ENCODE results near the gene SLC22A13.

DNA sequence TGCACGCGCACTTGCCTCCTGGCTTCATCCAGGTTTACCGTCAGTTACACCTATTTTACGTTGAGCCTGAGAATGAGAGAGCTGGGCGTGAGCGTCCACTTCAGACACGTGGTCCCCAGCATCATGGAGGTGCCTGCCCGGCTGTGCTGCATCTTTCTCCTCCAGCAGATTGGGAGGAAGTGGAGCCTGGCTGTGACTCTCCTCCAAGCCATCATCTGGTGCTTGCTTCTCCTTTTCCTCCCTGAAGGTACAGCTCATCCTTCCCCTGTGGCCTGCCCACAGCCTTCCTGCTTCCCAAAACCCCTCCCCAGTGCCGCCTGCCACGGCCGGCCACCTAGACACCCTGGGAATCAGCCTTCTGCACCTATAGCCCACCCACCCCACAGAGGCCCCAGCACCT is 48.1 kb downstream of the SLC22A13 start:
- TF ChIP-seq POLR2AphosphoS5 (IDR thresholded peaks at IDR 0.05; ENCODE audit: low read depth) (no peak), EZH2 (IDR thresholded peaks at IDR 0.05; ENCODE audit: low read depth, unreplicated experiment) (no peak), NANOG (IDR thresholded peaks at IDR 0.05; ENCODE audit: borderline replicate concordance) (no peak), ZNF331 (CRISPR knock-in tag; IDR thresholded peaks at IDR 0.05; ENCODE audit: low read depth) (no peak), EZH2phosphoT487 (IDR thresholded peaks at IDR 0.05; ENCODE audit: unreplicated experiment) (no peak), JUNB (IDR thresholded peaks at IDR 0.05; ENCODE audit: unreplicated experiment) (no peak), CREB1 (CRISPR knock-in tag; IDR thresholded peaks at IDR 0.05; ENCODE audit: low read depth) (no peak), ZNF114 (CRISPR knock-in tag; IDR thresholded peaks at IDR 0.05) (no peak)
- TF ChIP-seq, protein P1, sequence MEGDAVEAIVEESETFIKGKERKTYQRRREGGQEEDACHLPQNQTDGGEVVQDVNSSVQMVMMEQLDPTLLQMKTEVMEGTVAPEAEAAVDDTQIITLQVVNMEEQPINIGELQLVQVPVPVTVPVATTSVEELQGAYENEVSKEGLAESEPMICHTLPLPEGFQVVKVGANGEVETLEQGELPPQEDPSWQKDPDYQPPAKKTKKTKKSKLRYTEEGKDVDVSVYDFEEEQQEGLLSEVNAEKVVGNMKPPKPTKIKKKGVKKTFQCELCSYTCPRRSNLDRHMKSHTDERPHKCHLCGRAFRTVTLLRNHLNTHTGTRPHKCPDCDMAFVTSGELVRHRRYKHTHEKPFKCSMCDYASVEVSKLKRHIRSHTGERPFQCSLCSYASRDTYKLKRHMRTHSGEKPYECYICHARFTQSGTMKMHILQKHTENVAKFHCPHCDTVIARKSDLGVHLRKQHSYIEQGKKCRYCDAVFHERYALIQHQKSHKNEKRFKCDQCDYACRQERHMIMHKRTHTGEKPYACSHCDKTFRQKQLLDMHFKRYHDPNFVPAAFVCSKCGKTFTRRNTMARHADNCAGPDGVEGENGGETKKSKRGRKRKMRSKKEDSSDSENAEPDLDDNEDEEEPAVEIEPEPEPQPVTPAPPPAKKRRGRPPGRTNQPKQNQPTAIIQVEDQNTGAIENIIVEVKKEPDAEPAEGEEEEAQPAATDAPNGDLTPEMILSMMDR (conservative IDR thresholded peaks at IDR 0.05; ENCODE audit: low read depth in 2 of 2), result no peak
- TF ChIP-seq, protein P2, sequence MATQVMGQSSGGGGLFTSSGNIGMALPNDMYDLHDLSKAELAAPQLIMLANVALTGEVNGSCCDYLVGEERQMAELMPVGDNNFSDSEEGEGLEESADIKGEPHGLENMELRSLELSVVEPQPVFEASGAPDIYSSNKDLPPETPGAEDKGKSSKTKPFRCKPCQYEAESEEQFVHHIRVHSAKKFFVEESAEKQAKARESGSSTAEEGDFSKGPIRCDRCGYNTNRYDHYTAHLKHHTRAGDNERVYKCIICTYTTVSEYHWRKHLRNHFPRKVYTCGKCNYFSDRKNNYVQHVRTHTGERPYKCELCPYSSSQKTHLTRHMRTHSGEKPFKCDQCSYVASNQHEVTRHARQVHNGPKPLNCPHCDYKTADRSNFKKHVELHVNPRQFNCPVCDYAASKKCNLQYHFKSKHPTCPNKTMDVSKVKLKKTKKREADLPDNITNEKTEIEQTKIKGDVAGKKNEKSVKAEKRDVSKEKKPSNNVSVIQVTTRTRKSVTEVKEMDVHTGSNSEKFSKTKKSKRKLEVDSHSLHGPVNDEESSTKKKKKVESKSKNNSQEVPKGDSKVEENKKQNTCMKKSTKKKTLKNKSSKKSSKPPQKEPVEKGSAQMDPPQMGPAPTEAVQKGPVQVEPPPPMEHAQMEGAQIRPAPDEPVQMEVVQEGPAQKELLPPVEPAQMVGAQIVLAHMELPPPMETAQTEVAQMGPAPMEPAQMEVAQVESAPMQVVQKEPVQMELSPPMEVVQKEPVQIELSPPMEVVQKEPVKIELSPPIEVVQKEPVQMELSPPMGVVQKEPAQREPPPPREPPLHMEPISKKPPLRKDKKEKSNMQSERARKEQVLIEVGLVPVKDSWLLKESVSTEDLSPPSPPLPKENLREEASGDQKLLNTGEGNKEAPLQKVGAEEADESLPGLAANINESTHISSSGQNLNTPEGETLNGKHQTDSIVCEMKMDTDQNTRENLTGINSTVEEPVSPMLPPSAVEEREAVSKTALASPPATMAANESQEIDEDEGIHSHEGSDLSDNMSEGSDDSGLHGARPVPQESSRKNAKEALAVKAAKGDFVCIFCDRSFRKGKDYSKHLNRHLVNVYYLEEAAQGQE (IDR thresholded peaks at IDR 0.05; ENCODE audit: unreplicated experiment), result no peak
- TF ChIP-seq, protein P3, sequence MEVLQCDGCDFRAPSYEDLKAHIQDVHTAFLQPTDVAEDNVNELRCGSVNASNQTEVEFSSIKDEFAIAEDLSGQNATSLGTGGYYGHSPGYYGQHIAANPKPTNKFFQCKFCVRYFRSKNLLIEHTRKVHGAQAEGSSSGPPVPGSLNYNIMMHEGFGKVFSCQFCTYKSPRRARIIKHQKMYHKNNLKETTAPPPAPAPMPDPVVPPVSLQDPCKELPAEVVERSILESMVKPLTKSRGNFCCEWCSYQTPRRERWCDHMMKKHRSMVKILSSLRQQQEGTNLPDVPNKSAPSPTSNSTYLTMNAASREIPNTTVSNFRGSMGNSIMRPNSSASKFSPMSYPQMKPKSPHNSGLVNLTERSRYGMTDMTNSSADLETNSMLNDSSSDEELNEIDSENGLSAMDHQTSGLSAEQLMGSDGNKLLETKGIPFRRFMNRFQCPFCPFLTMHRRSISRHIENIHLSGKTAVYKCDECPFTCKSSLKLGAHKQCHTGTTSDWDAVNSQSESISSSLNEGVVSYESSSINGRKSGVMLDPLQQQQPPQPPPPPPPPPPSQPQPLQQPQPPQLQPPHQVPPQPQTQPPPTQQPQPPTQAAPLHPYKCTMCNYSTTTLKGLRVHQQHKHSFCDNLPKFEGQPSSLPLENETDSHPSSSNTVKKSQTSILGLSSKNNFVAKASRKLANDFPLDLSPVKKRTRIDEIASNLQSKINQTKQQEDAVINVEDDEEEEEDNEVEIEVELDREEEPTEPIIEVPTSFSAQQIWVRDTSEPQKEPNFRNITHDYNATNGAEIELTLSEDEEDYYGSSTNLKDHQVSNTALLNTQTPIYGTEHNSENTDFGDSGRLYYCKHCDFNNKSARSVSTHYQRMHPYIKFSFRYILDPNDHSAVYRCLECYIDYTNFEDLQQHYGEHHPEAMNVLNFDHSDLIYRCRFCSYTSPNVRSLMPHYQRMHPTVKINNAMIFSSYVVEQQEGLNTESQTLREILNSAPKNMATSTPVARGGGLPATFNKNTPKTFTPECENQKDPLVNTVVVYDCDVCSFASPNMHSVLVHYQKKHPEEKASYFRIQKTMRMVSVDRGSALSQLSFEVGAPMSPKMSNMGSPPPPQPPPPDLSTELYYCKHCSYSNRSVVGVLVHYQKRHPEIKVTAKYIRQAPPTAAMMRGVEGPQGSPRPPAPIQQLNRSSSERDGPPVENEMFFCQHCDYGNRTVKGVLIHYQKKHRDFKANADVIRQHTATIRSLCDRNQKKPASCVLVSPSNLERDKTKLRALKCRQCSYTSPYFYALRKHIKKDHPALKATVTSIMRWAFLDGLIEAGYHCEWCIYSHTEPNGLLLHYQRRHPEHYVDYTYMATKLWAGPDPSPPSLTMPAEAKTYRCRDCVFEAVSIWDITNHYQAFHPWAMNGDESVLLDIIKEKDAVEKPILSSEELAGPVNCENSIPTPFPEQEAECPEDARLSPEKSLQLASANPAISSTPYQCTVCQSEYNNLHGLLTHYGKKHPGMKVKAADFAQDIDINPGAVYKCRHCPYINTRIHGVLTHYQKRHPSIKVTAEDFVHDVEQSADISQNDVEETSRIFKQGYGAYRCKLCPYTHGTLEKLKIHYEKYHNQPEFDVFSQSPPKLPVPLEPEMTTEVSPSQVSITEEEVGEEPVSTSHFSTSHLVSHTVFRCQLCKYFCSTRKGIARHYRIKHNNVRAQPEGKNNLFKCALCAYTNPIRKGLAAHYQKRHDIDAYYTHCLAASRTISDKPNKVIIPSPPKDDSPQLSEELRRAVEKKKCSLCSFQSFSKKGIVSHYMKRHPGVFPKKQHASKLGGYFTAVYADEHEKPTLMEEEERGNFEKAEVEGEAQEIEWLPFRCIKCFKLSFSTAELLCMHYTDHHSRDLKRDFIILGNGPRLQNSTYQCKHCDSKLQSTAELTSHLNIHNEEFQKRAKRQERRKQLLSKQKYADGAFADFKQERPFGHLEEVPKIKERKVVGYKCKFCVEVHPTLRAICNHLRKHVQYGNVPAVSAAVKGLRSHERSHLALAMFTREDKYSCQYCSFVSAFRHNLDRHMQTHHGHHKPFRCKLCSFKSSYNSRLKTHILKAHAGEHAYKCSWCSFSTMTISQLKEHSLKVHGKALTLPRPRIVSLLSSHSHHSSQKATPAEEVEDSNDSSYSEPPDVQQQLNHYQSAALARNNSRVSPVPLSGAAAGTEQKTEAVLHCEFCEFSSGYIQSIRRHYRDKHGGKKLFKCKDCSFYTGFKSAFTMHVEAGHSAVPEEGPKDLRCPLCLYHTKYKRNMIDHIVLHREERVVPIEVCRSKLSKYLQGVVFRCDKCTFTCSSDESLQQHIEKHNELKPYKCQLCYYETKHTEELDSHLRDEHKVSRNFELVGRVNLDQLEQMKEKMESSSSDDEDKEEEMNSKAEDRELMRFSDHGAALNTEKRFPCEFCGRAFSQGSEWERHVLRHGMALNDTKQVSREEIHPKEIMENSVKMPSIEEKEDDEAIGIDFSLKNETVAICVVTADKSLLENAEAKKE (CRISPR knock-in tag; IDR thresholded peaks at IDR 0.05), result no peak
- TF ChIP-seq, protein P4, sequence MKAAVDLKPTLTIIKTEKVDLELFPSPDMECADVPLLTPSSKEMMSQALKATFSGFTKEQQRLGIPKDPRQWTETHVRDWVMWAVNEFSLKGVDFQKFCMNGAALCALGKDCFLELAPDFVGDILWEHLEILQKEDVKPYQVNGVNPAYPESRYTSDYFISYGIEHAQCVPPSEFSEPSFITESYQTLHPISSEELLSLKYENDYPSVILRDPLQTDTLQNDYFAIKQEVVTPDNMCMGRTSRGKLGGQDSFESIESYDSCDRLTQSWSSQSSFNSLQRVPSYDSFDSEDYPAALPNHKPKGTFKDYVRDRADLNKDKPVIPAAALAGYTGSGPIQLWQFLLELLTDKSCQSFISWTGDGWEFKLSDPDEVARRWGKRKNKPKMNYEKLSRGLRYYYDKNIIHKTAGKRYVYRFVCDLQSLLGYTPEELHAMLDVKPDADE (IDR thresholded peaks at IDR 0.05), result no peak
